ENCODE results near the gene SETSIP.
A peak's percentile ranks its signal among the peaks of the same experiment; 100 is the strongest.
"Not testable (repeated sequence)": the region's sequence is repeated elsewhere in the genome, so short reads cannot be mapped to it uniquely, and the experiment has no call there.

SETSIP gene

GRCh38 chr1:92075311-92075710 lies at the start of gene SETSIP:
Gene SETSIP, minus strand, starts transcription at chr1:92075411. Its CDS starts 0 bp downstream, at chr1:92075411.
- no peak for DNase-seq

- no peak for DNase-seq
Measured at GRCh38 chr1:92123868-92124267, 48.7 kb upstream of the SETSIP start.

- DNase-seq, result no peak
Measured at GRCh38 chr1:92118826-92119225, 43.6 kb upstream of the SETSIP start.

- DNase-seq, result no peak
Measured at GRCh38 chr1:92117526-92117925, 42.3 kb upstream of the SETSIP start.

GRCh38 chr1:92108631-92109030 lies 33.4 kb upstream of the SETSIP start:
- no peak for DNase-seq

GRCh38 chr1:92105546-92106081 lies 30.4 kb upstream of the SETSIP start:
- no peak for DNase-seq

- DNase-seq, result peak; percentile 96
Measured at GRCh38 chr1:92096317-92096716, 21.1 kb upstream of the SETSIP start.

GRCh38 chr1:92095874-92096273 lies 20.7 kb upstream of the SETSIP start:
- peak; percentile 32 for DNase-seq

- DNase-seq, result no peak
Measured at GRCh38 chr1:92094595-92094994, 19.4 kb upstream of the SETSIP start.

- DNase-seq, result no peak
Measured at GRCh38 chr1:92094090-92094489, 18.9 kb upstream of the SETSIP start.

GRCh38 chr1:92091625-92092024 lies 16.4 kb upstream of the SETSIP start:
- DNase-seq, result no peak

GRCh38 chr1:92087542-92087941 lies 12.3 kb upstream of the SETSIP start:
- DNase-seq, result no peak

GRCh38 chr1:92085727-92086126 lies 10.5 kb upstream of the SETSIP start:
- no peak for DNase-seq

- no peak for DNase-seq
Measured at GRCh38 chr1:92084651-92085050, 9.4 kb upstream of the SETSIP start.

GRCh38 chr1:92081031-92081430 lies 5.8 kb upstream of the SETSIP start:
- no peak for DNase-seq

GRCh38 chr1:92080128-92080985 lies 5.1 kb upstream of the SETSIP start, which contains the start of gene BTBD8:
Gene BTBD8, plus strand, starts transcription at chr1:92080345. Its CDS starts 227 bp downstream, at chr1:92080572.
- peak; percentile 57 for DNase-seq

- DNase-seq, result no peak
Measured at GRCh38 chr1:92079441-92079840, 4.2 kb upstream of the SETSIP start.

GRCh38 chr1:92078077-92078476 lies 2.9 kb upstream of the SETSIP start:
- DNase-seq, result not testable (repeated sequence)

GRCh38 chr1:92076363-92076762 lies 1.2 kb upstream of the SETSIP start:
- no peak for DNase-seq

- DNase-seq, result not testable (repeated sequence)
Measured at GRCh38 chr1:92074446-92074845, 765 bp downstream of the SETSIP start.

GRCh38 chr1:92070892-92071291 lies 4.3 kb downstream of the SETSIP start:
- DNase-seq, result no peak

- no peak for DNase-seq
Measured at GRCh38 chr1:92066321-92066720, 8.9 kb downstream of the SETSIP start.

GRCh38 chr1:92065042-92065441 lies 10.2 kb downstream of the SETSIP start:
- DNase-seq, result peak; percentile 26

GRCh38 chr1:92051948-92052347 lies 23.3 kb downstream of the SETSIP start:
- no peak for DNase-seq

Data from MV-4-11 (cell line).